ENCODE results near the gene POGLUT2. TPM values are rescaled to one million over a fixed set of nuclear protein-coding genes. Genes with fewer than 3 reads are reported as not detected.

Gene POGLUT2
- 6.7 and 23.7 TPM in 2 replicates for total RNA-seq (ENCODE audit: low replicate concordance)

DNA sequence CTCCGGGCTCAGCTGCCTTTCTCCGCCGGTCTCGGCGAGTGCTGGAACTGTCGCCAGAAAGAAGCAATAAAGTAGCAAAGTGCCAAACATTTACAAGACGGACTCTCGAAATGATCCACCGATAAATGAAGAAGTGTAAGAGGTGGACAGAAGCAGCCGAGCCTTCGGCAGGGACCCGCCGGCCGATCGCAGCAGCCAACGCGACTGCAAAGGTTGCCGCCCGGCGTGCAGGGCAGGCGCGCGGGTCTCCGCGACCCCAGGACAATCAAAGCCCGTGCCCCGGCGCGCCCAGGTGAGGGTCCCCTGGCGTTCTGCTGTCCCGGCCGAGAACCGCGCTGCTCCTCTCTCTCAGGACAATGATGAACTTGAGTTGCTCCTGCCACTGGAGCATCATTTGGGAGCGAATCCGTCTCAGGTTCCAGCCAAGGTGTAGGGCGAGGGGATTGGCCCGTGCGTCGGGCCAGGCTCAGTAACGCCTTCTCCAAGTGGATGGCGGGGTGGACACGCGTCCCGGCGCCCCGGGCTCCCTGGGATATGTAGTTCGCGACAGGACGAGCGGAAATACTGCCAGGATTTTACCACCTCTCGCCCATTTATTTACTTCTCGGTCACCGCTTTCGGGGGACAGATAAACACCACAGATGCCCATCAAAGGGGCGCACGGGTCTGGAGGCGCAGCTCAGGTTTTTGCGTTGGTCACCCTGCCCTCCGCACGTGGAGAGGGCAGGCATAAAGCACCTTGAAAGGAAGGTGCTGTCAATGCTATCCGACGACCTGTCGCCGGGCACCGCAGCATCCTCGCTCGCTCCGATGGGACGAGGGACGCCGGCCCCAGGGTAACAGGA lies at the start of gene POGLUT2, which contains the start of gene BIVM:
Gene POGLUT2 (minus strand): TSS at position 396 of the 845 bp plus-strand sequence. CDS start 306 bp downstream, at position 90.
Gene BIVM (plus strand): TSS at position 539 of the 845 bp plus-strand sequence. CDS start 8,149 bp downstream, outside the sequence.

DNA sequence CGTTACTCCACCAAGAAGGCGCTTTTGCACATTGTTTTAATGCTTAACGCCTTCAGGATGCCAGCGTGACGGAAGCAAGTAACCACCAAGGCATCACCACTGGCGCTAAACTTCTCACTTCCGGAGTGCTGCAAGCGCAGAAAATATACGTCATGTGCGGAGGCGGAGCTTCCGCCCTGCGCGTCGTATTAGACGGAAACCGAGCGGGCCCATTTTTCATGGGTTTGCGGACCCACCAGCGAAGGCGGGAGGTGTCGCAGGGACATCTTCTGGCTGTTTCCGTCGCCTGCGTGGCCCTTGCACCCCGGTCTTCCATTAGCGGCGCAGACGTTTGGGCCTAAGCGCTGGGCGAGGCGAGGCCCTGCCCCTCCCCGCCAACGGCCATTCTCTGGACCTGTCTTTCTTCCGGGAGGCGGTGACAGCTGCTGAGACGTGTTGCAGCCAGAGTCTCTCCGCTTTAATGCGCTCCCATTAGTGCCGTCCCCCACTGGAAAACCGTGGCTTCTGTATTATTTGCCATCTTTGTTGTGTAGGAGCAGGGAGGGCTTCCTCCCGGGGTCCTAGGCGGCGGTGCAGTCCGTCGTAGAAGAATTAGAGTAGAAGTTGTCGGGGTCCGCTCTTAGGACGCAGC lies 47.0 kb upstream of the POGLUT2 start, which contains the start of gene ERCC5:
Gene ERCC5 (plus strand): TSS at position 403 of the 631 bp plus-strand sequence. CDS start 235 bp downstream, outside the sequence.

DNA sequence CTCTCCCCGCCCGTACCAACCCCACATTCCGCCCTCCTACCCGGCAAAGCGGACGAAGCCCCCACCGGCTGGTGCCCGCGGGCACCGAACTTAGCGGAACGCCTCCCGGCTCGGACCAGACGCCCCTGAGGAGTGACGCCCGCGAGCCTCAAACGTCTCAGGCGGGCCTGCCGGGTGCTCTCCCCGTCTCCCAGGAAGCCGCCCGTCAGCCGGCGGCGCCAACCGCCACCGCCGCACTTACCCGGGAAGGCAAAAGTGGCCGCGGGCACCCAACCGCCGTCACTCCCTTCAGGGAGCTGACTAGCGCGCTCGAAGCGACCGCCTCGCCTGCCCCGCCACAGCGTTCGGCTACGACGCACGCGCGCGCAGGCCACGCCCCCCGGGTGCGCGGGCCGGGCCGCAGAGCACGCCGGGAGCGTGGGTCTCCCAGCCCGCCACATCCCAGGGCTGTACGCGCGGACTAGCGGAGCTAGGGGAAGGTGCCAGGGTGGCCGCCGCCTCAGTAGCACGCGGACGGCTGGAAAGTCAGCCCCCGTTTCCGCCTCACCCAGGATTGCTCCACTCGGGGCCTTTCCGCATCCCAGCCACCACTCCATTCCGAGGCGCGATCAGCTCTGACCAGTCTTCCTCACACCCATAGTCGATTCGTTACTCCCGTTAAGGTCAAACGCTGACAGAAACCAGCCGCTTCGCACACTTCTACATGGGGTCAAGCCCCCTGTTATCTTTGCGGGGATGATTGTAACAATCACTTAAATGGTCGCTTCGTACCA lies 25.1 kb downstream of the POGLUT2 start, which contains the start of gene TEX30:
Gene TEX30 (minus strand): TSS at position 346 of the 773 bp plus-strand sequence. CDS start 3,760 bp downstream, outside the sequence.

Other genes starting within 250 kb of the POGLUT2 start
- gene TPP2, start 202.0 kb downstream of the POGLUT2 start, total RNA-seq (ENCODE audit: low replicate concordance): 32.2 and 33.6 TPM in 2 replicates
- gene METTL21C, start 103.9 kb downstream of the POGLUT2 start, total RNA-seq (ENCODE audit: low replicate concordance): not detected in 2 replicates
- gene TEX30, start 25.2 kb downstream of the POGLUT2 start, total RNA-seq (ENCODE audit: low replicate concordance): 1.8 and 11.5 TPM in 2 replicates
- gene BIVM, start 143 bp upstream of the POGLUT2 start, total RNA-seq (ENCODE audit: low replicate concordance): 9.0 and 12.3 TPM in 2 replicates
- 35.1 and 46.8 TPM in 2 replicates for gene ERCC5, start 47.1 kb upstream of the POGLUT2 start, total RNA-seq (ENCODE audit: low replicate concordance)

Data from smooth muscle cell of the coronary artery (primary cell).